WTC11 (cell line): ENCODE results near the gene GPD1L. TPM values are rescaled to one million over a fixed set of nuclear protein-coding genes. Genes with fewer than 3 reads are reported as not detected.

Experiments used
- ATAC-seq: fragments of 200-7000 bp; cut with Tn5 transposase; 2 replicates; pipeline ENCODE4 v1.10.0; 2021; ENCODE audit warnings: mild to moderate bottlenecking, moderate library complexity
- CTCF ChIA-PET: fragments of 300-600 bp; sonication (Branson Sonifier 250); formaldehyde crosslinking; loops from one replicate; lab custom pipeline; 2021; ENCODE audit warnings: antibody characterized with exemption; lab: Charles Lee
- POLR2A ChIA-PET: fragments of 350-600 bp; sonication (Branson Sonifier 250); formaldehyde crosslinking; loops from one replicate; lab custom pipeline; 2021; ENCODE audit warnings: antibody characterized with exemption; lab: Charles Lee
- DNase-seq: peaks from one replicate; pipeline ENCODE4 v3.0.0; 2021; ENCODE audit warnings: low spot score
- H3K27ac Mint-ChIP-seq: 2 replicates; pipeline ENCODE4 v1.8.0; 2021; ENCODE audit warnings: mixed read lengths
- H3K27me3 Mint-ChIP-seq: 2 replicates; pipeline ENCODE4 v1.8.0; 2021; ENCODE audit warnings: low read depth, mild to moderate bottlenecking, moderate library complexity, mixed read lengths
- H3K36me3 Mint-ChIP-seq: 2 replicates; pipeline ENCODE4 v1.8.0; 2021; ENCODE audit warnings: mixed read lengths
- H3K4me1 Mint-ChIP-seq: 2 replicates; pipeline ENCODE4 v1.8.0; 2022; ENCODE audit warnings: mixed read lengths
- H3K4me3 Mint-ChIP-seq: 2 replicates; pipeline ENCODE4 v1.8.0; 2021; ENCODE audit warnings: mild to moderate bottlenecking, moderate library complexity, mixed read lengths
- H3K9me3 Mint-ChIP-seq: 2 replicates; pipeline ENCODE4 v1.8.0; 2021; ENCODE audit warnings: mixed read lengths
- ATF1 ChIP-seq: sonication (generic); formaldehyde crosslinking; IDR thresholded peaks from 2 replicates; pipeline ENCODE4 v1.8.1; 2023; ENCODE audit warnings: mild to moderate bottlenecking, moderate library complexity, missing genetic modification reagents
- CBFB ChIP-seq: sonication (generic); formaldehyde crosslinking; IDR thresholded peaks from 2 replicates; pipeline ENCODE4 v1.8.1; 2022; ENCODE audit warnings: mild to moderate bottlenecking, low read depth, missing genetic modification reagents
- ESRRA ChIP-seq: sonication (generic); formaldehyde crosslinking; IDR thresholded peaks from 2 replicates; pipeline ENCODE4 v1.8.1; 2022; ENCODE audit warnings: mild to moderate bottlenecking, missing genetic modification reagents, borderline replicate concordance
- FOXK1 ChIP-seq: sonication (generic); formaldehyde crosslinking; IDR thresholded peaks from 2 replicates; pipeline ENCODE4 v1.8.0; 2022; ENCODE audit warnings: mild to moderate bottlenecking, moderate library complexity, missing genetic modification reagents
- FOXP1 ChIP-seq: sonication (generic); formaldehyde crosslinking; IDR thresholded peaks from 2 replicates; pipeline ENCODE4 v1.8.0; 2022; ENCODE audit warnings: missing genetic modification reagents, mild to moderate bottlenecking, moderate library complexity, borderline replicate concordance
- GABPB1 ChIP-seq: sonication (generic); formaldehyde crosslinking; IDR thresholded peaks from 2 replicates; pipeline ENCODE4 v1.8.1; 2023; ENCODE audit warnings: mild to moderate bottlenecking, missing genetic modification reagents
- GRHL2 ChIP-seq: fragments of 250-450 bp; sonication (Bioruptor Pico); IDR thresholded peaks from 2 replicates; pipeline ENCODE4 v1.8.0; 2022; ENCODE audit warnings: mild to moderate bottlenecking, moderate library complexity; ENCODE audit not compliant: insufficient replicate concordance, severe bottlenecking
- MXD4 ChIP-seq: fragments of 250-450 bp; sonication (Bioruptor Pico); IDR thresholded peaks from 2 replicates; pipeline ENCODE4 v1.8.0; 2021; ENCODE audit warnings: mild to moderate bottlenecking, moderate library complexity, borderline replicate concordance
- NFE2L1 ChIP-seq: sonication (generic); formaldehyde crosslinking; IDR thresholded peaks from 2 replicates; pipeline ENCODE4 v1.8.1; 2023; ENCODE audit warnings: missing genetic modification reagents
- NR1H2 ChIP-seq: sonication (generic); formaldehyde crosslinking; IDR thresholded peaks from 2 replicates; pipeline ENCODE4 v1.9.0; 2021; ENCODE audit warnings: mild to moderate bottlenecking, moderate library complexity, missing genetic modification reagents
- SMAD3 ChIP-seq: sonication (generic); formaldehyde crosslinking; IDR thresholded peaks from 2 replicates; pipeline ENCODE4 v1.8.0; 2022; ENCODE audit warnings: missing genetic modification reagents, mild to moderate bottlenecking, borderline replicate concordance
- SMAD4 ChIP-seq: sonication (generic); formaldehyde crosslinking; IDR thresholded peaks from 2 replicates; pipeline ENCODE4 v1.8.0; 2022; ENCODE audit warnings: mild to moderate bottlenecking, missing genetic modification reagents
- SOX15 ChIP-seq: fragments of 250-450 bp; sonication (Bioruptor Pico); IDR thresholded peaks from 2 replicates; pipeline ENCODE4 v1.9.0; 2021; ENCODE audit warnings: mild to moderate bottlenecking
- ZBTB21 ChIP-seq: sonication (generic); formaldehyde crosslinking; IDR thresholded peaks from 2 replicates; pipeline ENCODE4 v1.8.1; 2023; ENCODE audit warnings: mild to moderate bottlenecking, missing genetic modification reagents, borderline replicate concordance
- ZNF138 ChIP-seq: sonication (generic); formaldehyde crosslinking; conservative IDR thresholded peaks from 2 replicates; pipeline ENCODE4 v1.8.1; 2022; ENCODE audit warnings: mild to moderate bottlenecking, moderate library complexity, missing genetic modification reagents
- ZNF219 ChIP-seq: sonication (generic); formaldehyde crosslinking; IDR thresholded peaks from 2 replicates; pipeline ENCODE4 v1.8.0; 2023; ENCODE audit warnings: missing genetic modification reagents, mild to moderate bottlenecking, borderline replicate concordance
- ZNF232 ChIP-seq: sonication (generic); formaldehyde crosslinking; IDR thresholded peaks from 2 replicates; pipeline ENCODE4 v1.8.0; 2022; ENCODE audit warnings: mild to moderate bottlenecking, missing genetic modification reagents
- ZNF396 ChIP-seq: fragments of 250-450 bp; sonication (Bioruptor Pico); IDR thresholded peaks from 2 replicates; pipeline ENCODE4 v1.8.0; 2021; ENCODE audit warnings: mild to moderate bottlenecking, moderate library complexity, borderline replicate concordance
- ZNF416 ChIP-seq: fragments of 250-450 bp; sonication (Bioruptor Pico); IDR thresholded peaks from 2 replicates; pipeline ENCODE4 v1.9.0; 2021; ENCODE audit warnings: mild to moderate bottlenecking, inconsistent platforms
- total RNA-seq: library from RNA; stranded (reverse); gene quantifications from 3 replicates; pipeline ENCODE4 v1.2.3, GENCODE V29; 2021
- TF ChIP-seq, protein P1 (sequence below): sonication (generic); formaldehyde crosslinking; IDR thresholded peaks from 2 replicates; pipeline ENCODE4 v1.8.1; 2022; ENCODE audit warnings: mild to moderate bottlenecking, moderate library complexity, missing genetic modification reagents
- TF ChIP-seq, protein P2 (sequence below): sonication (generic); formaldehyde crosslinking; IDR thresholded peaks from 2 replicates; pipeline ENCODE4 v1.8.0; 2022; ENCODE audit warnings: mild to moderate bottlenecking, missing genetic modification reagents
- TF ChIP-seq, protein P3 (sequence below): fragments of 250-450 bp; sonication (Bioruptor Pico); IDR thresholded peaks from 2 replicates; pipeline ENCODE4 v2.1.2; 2022; ENCODE audit warnings: mild to moderate bottlenecking, moderate library complexity
- TF ChIP-seq, protein P4 (sequence below): sonication (generic); formaldehyde crosslinking; IDR thresholded peaks from 2 replicates; pipeline ENCODE4 v1.8.0; 2023; ENCODE audit warnings: missing genetic modification reagents, mild to moderate bottlenecking, borderline replicate concordance

GPD1L gene
- total RNA-seq, 1 experiment from 2014 or later, result 5.8 TPM

DNA sequence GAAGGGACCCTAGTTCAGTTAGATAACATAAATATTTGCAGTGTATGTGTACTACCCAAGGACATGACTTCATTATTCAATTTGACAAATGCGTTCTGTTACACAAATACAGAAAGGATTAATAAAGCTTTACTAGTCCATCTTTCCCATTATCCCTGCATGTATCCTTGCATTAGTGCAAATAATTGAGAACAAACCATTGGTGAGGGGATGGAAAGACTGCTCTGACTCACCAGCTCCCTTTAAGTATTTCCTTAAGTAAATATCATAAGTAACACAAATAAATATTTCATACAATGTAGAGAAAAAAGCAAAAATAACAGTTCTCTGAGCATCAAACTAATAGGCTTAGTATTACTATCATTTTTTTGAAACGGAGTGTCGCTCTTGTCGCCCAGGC lies 1.9 kb upstream of the GPD1L start (continued):
- TF ChIP-seq MXD4 (CRISPR knock-in tag) (no peak), ZNF232 (CRISPR knock-in tag) (no peak), ZNF396 (CRISPR knock-in tag) (no peak), FOXK1 (CRISPR knock-in tag) (no peak), GRHL2 (CRISPR knock-in tag) (no peak), SOX15 (CRISPR knock-in tag) (no peak), CBFB (no peak), ZBTB21 (CRISPR knock-in tag) (no peak)
- TF ChIP-seq, protein P1, sequence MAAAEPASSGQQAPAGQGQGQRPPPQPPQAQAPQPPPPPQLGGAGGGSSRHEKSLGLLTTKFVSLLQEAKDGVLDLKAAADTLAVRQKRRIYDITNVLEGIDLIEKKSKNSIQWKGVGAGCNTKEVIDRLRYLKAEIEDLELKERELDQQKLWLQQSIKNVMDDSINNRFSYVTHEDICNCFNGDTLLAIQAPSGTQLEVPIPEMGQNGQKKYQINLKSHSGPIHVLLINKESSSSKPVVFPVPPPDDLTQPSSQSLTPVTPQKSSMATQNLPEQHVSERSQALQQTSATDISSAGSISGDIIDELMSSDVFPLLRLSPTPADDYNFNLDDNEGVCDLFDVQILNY (CRISPR knock-in tag), result no peak
- TF ChIP-seq, all 79 proteins: peak for 0

DNA sequence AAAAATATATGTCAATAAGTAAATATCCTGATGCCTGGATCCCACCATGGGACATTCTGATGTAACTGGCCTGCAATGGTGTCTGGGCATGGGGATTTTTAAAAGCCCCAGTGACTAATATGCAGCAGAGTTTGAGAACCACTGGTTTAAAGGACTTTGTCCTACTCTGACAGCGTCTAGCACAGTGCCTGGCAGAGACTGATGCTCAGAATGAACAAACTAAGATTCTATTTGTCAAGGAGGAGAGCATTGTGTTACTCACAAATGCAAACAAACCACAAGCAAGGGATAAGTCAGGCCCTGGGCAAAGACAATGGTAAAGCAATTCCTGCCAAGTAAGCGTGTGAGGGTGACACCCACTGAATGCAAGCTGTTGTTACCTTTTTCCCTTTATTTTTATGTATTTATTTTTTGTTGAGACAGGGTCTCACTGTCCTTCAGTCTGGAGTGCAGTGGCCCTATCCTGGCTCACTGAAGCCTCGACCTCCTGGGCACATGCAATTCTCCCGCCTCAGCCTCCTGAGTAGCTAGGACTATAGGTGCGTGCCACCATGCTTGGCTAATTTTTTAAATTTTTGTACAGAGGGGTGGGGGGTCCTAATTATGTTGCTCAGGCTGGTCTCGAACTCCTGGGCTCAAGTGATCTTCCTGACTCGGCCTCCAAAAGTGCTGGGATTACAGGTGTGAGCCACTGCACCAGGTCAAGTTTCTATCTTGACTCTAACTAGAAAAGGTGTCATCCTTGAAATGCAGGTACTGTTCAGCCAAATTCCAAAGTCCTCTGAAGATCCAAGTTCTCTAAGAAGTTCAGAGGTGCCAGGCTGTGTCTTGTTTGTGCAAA lies 909 bp upstream of the GPD1L start:
- Mint-ChIP-seq H3K4me1 (peaks cover 9% of the 10 kb centered on the region), H3K27ac (no peak overlapping the region), H3K36me3 (peaks cover 25% of the 10 kb centered on the region), H3K27me3 (peaks cover 39% of the 10 kb centered on the region), H3K4me3 (peak overlapping the region; percentile 91), H3K9me3 (peaks cover 36% of the 10 kb centered on the region)
- TF ChIP-seq NR1H2 (CRISPR knock-in tag), result no peak
- no peak for TF ChIP-seq ZNF138 (CRISPR knock-in tag)
- peak; percentile 51 for TF ChIP-seq GABPB1 (CRISPR knock-in tag)
- no peak for TF ChIP-seq SMAD3 (CRISPR knock-in tag)
- TF ChIP-seq, protein P2, sequence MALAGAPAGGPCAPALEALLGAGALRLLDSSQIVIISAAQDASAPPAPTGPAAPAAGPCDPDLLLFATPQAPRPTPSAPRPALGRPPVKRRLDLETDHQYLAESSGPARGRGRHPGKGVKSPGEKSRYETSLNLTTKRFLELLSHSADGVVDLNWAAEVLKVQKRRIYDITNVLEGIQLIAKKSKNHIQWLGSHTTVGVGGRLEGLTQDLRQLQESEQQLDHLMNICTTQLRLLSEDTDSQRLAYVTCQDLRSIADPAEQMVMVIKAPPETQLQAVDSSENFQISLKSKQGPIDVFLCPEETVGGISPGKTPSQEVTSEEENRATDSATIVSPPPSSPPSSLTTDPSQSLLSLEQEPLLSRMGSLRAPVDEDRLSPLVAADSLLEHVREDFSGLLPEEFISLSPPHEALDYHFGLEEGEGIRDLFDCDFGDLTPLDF (CRISPR knock-in tag), result 0 out of 2 replicates have a peak, but pooled peaks have one; percentile 13
- ATAC-seq (no peak), DNase-seq (no peak)
- POLR2A ChIA-PET, result no interaction called here
- CTCF ChIA-PET, result interaction anchor here (1.2 kb wide), 1 partner anchor 49 kb away, joined by 4 read pairs; no protein-coding TSS in a partner anchor

DNA sequence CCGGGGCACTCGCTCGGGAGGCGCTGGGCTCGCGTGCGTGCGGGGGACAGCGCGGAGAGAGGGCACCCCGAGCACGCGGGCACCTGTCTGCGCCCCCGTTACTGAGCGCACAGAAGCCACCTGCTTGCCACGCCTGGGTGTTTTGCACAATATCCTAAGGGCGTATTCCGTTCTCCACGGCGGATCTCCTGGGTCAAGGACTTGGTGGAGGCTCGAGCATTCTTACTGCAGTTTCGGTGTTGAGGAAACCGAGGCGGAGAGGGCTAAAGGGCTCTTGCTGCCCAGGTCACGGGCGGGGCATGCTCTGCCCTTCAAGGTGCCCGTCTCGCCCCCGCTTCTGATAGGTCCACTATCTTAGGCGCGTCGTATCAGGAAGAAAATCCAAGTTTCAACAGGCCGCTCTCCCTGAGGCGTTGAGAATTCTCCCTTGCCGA lies 526 bp downstream of the GPD1L start:
- POLR2A ChIA-PET, result no interaction called here
- Mint-ChIP-seq H3K4me3 (peak overlapping the region; percentile 91), H3K9me3 (peaks cover 21% of the 10 kb centered on the region), H3K27ac (no peak overlapping the region)
- TF ChIP-seq ATF1, result no peak
- TF ChIP-seq NFE2L1 (CRISPR knock-in tag), result no peak
- TF ChIP-seq GABPB1 (CRISPR knock-in tag), result 0 out of 2 replicates have a peak, but pooled peaks have one; percentile 7
- 0 out of 2 replicates have a peak, but pooled peaks have one; percentile 1 for TF ChIP-seq ZNF138 (CRISPR knock-in tag)
- 0 out of 2 replicates have a peak, but pooled peaks have one; percentile 23 for TF ChIP-seq FOXP1 (CRISPR knock-in tag)
- TF ChIP-seq ZNF219 (CRISPR knock-in tag), result 0 out of 2 replicates have a peak, but pooled peaks have one; percentile 68
- TF ChIP-seq, protein P3, sequence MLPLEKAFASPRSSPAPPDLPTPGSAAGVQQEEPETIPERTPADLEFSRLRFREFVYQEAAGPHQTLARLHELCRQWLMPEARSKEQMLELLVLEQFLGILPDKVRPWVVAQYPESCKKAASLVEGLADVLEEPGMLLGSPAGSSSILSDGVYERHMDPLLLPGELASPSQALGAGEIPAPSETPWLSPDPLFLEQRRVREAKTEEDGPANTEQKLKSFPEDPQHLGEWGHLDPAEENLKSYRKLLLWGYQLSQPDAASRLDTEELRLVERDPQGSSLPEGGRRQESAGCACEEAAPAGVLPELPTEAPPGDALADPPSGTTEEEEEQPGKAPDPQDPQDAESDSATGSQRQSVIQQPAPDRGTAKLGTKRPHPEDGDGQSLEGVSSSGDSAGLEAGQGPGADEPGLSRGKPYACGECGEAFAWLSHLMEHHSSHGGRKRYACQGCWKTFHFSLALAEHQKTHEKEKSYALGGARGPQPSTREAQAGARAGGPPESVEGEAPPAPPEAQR (CRISPR knock-in tag), result no peak
- TF ChIP-seq ESRRA (CRISPR knock-in tag), result 0 out of 2 replicates have a peak, but pooled peaks have one; percentile 37
- no peak for TF ChIP-seq ZNF416 (CRISPR knock-in tag)
- 0 out of 2 replicates have a peak, but pooled peaks have one; percentile 38 for TF ChIP-seq SMAD4
- TF ChIP-seq, protein P4, sequence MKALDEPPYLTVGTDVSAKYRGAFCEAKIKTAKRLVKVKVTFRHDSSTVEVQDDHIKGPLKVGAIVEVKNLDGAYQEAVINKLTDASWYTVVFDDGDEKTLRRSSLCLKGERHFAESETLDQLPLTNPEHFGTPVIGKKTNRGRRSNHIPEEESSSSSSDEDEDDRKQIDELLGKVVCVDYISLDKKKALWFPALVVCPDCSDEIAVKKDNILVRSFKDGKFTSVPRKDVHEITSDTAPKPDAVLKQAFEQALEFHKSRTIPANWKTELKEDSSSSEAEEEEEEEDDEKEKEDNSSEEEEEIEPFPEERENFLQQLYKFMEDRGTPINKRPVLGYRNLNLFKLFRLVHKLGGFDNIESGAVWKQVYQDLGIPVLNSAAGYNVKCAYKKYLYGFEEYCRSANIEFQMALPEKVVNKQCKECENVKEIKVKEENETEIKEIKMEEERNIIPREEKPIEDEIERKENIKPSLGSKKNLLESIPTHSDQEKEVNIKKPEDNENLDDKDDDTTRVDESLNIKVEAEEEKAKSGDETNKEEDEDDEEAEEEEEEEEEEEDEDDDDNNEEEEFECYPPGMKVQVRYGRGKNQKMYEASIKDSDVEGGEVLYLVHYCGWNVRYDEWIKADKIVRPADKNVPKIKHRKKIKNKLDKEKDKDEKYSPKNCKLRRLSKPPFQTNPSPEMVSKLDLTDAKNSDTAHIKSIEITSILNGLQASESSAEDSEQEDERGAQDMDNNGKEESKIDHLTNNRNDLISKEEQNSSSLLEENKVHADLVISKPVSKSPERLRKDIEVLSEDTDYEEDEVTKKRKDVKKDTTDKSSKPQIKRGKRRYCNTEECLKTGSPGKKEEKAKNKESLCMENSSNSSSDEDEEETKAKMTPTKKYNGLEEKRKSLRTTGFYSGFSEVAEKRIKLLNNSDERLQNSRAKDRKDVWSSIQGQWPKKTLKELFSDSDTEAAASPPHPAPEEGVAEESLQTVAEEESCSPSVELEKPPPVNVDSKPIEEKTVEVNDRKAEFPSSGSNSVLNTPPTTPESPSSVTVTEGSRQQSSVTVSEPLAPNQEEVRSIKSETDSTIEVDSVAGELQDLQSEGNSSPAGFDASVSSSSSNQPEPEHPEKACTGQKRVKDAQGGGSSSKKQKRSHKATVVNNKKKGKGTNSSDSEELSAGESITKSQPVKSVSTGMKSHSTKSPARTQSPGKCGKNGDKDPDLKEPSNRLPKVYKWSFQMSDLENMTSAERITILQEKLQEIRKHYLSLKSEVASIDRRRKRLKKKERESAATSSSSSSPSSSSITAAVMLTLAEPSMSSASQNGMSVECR, result peak; percentile 46; the same call in 1 of the 2 replicates
- TF ChIP-seq, all 79 proteins: peak for 7
- ATAC-seq, result no peak
- CTCF ChIA-PET, result interaction anchor here (1.1 kb wide), 1 partner anchor 268 kb away, joined by 4 read pairs; no protein-coding TSS in a partner anchor
- peaks cover 13% of the 10 kb centered on the region for H3K36me3 Mint-ChIP-seq
- DNase-seq, result peak; percentile 14
- H3K4me1 Mint-ChIP-seq, result peaks cover 9% of the 10 kb centered on the region
- peaks cover 39% of the 10 kb centered on the region for H3K27me3 Mint-ChIP-seq
